HG03432 (cell line): ENCODE results near the gene KLK3.

Source experiments
- ATAC-seq: cut with Tn5 transposase; IDR thresholded peaks from one replicate; pipeline ENCODE4 v1.9.1; 2021; ENCODE audit warnings: mild to moderate bottlenecking, moderate library complexity; ENCODE audit not compliant: unreplicated experiment

KLK3 gene

DNA sequence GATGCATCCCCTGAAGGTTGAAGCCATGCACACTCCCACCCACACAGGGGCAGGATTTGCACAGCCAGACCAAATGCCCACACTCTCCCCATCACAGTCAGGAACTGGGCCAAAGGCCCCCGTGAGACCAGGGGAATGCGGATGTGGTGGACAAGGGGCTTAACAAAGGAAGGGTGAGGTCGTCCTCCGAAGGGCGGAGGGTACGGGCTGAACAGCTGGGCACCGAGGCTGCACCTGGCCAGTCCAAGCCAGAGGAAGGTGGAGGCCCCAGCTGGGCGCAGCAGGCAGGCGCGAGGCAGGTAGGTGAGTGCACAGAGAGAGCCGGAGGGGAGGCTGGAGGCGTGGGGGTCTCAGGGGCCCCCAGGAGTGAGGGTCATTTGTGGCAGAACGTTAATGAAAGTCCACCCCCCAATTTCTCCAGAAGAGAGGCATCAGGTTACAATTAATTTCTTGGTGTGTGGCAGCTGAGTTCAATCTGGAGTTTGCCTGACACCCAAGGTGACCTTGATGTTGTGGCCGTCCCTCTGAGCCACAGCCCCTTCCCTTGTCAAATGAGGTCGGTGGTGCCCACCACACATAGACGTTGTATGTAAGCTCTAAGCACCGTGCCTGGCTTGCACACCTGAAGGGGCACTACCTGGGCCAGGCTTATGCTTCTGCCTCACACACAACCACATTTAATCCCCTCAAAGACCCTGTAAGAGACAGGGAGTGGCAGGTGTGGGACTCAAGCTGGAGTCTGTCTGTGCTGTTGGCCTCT lies 24.3 kb upstream of the KLK3 start:
- ATAC-seq: no peak

DNA sequence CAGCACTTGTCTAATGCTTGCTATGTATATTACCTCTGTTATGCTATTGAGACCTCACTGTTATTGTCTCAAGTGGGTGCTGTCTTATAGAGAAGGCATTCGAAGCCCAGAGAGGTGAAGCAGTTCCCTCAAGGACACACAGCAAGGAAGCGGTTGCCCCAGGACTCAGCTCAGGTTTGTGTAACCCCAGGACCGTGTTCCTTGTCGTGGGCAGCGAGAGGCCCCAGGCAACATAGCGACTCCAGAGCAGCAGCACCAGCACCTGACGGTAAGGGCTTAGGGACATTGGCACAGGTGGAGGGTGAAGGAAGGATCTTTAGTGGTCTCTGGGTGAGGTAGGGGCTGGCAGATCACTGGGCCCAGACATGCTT lies 23.7 kb upstream of the KLK3 start:
- ATAC-seq: no peak

DNA sequence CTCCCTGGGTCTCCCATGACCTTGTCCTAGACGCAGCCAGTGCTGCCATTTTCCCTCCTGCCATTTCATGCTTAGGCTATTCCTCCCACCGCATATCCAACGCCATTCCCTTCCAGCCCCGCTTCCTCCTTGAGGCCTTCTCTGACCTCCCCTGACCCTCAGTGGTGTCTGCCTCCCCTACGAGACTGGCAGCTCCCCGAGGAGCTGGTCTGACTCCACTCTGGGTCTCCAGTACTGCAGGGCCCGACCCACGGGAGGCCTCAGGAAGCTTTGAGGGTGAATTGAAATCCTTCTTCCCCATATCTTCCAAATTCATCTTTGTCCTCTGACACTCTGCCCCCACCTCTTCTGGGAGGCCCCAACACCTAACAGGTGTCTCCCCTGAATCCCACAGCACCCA lies 22.0 kb upstream of the KLK3 start:
- no peak for ATAC-seq

DNA sequence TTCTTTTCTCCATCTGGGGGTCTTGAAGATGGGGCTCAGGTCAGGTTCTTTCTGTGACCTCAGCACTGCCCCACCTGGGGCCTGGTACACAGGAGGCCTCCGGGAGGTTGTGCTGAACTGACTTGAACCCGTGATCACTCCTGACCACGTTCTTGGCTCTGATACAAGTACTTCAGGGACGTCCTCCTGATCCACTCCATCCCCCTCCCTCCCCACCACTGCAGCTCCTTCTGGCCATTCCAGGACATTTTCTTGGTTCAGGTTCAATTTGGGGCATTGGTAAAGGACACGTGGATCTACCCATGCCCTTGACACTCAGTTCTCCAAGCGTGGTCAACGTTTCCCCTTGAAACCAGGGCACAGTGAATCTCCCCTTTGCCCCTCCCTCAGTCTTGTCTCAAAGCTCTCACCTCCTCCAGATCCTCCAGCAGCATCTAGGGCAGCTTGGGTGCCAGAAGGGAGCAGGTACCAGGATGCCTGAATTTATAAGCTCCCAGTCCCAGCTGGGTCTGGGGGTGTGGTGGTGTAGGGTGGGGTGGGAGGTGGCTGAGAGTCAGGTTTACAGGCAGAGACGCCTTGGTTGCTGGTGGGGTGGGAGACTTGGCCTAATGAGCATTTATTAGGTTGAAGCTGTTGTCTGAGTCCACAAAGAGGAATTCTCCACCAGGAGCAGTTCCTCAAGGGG lies 21.5 kb upstream of the KLK3 start, which contains the start of gene KLK15:
KLK15 (minus strand) TSS at position 458 of the 685 bp plus-strand sequence. CDS start 2,082 bp downstream, outside the sequence.
- ATAC-seq: no peak

DNA sequence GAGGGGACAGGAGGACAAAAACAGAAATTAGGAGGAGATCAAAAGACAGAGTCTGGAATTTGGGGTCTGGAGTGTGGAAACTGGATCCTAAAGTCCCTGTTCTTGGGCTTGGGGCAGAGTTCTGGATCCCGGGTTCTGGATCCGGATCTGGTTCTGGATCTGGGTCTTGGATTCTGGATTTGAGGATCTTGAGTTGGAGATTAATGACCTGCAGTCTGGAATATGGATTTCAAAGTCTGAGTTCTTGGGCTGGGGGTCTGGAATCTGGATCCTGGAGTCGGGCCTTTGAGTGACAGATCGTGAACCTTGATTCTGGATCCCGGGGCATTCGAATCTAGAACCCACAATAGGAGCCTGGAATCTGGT lies 20.9 kb upstream of the KLK3 start:
- no peak for ATAC-seq

DNA sequence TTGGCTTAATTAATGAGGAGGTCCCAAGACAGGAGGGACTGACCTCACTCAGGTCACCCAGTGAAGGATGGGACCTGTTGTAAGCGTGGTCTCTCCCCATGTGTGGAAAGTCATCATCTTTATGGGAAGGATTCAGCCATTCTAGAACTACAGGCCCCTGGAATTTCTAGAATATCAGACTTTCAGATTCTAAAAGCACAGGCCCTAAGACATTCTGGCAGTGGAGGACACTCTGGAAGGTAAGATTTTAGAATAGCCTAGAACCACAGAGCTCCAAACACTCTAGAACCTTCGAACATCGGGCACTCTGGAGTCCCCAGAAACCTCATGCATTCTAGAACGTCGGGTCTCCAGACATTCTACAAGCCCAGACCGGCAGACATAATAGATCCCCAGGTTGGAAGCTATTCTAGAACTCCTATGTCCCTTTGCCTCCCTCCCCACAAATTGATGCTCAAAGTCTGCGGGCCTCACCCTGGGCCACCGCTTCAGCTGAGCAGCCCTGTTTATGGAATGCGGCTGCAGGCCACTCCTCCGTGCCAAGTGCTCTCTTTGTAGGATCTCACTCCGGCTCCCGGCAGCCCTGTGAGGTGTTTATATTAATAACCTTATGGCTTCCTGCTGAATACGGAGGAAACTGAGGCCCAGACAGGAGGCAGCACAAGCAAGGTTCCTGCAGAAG lies 19.5 kb upstream of the KLK3 start:
- ATAC-seq: no peak

DNA sequence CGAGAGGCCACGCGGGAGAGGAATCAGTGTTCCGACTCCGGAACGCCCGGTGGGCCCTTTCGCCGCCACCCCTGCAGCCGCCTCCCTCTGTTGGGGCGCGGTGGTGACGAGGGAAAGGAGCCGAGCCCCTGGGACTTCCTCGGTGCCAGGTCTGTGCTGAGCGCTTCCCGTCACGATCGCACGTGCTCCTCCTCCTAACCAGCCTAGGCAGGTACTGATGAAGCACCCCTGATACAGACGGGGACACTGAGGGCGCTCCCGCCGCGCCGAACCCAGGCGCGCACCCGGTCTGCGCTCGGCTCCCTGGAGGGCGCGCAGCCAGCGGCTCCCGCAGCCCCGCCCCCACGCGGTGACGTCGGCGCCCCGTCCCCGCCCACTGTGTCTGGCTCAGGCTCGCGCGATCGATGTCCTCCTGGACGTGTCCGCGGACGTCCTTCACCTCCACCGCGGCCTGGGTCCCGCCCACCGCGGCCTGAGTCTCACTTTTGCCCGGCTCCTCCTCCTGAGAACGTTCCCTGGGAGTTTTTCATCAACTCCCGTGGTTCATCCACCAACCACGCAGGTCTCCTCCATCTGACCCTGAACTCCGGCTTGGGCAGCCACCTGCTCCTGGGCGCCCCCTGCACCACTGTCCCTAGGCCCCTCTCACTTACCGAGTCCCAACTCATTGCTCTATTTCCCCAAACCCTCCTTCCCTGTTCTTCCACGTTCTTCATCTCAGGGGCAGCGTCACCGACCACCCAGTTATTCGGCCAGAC lies 18.8 kb upstream of the KLK3 start:
- peak; percentile 81 for ATAC-seq

DNA sequence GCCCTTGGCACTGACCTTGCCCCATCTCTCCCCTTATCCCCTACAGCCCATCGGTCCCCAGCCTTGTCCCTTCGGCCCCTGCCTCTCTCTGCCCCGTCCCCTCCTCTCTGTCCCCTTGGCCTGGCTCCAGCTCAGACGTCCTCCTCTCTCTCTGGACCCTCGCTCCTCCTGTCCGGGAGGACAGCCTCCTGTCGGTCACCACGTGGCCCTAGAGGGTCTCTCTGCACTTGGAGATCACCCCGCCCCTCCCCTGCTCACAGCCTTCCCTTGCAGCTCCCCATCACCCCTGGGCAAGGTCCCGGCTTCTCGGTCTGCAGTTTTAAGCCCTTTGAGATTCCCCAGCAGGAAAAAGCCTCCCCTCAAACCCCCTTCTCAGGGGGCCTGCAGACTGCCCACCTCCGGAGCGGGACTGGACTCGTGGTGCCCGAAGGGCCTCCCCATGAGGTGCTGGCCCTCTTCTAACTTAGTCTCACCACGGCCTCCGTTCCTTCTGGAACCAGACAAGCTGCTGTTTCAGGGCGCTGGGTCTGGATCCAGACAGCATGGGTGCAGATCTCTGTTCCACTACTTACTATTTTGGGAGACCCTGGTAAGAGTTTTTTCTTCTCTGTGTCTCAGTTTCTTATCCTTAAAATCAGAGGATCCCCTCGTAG lies 18.0 kb upstream of the KLK3 start:
- no peak for ATAC-seq

DNA sequence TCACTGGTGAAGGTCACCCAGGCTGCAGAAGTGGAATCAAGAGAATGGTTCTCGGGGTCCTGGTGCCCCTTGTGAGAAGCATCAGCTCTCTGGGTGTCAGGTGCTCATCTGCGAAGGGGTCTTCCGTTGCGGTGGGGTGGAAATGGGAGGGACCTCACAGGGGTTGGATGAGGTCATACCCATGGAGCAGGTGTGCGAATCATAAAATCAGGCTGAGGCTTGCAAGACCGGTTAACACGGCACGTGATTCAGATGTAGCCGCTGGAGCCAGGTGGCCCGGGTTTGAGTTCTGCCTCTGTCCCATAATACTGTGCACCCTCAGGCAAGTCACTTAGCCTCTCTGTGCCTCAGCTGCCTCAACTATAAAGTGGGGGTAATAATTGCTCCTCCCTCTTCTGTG lies 17.4 kb upstream of the KLK3 start:
- ATAC-seq: no peak

DNA sequence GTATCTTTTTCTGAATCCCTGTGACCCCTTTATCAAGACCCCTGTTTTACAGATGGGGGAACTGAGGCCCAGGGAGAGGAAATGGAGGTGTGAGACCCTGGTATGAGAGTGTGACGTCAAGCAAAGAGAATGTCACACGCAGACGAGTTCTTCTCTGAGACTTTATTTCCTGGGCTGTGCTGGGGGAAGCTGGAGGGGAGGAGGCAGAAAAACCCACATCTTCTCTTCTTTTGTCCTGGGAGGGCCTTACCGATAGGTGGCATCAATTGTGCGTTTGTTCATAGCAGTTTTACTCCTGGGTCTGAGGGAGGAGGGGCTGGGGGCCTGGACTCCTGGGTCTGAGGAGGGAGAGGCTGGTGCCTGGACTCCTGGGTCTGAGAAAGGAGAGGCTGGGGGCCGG lies 16.5 kb upstream of the KLK3 start:
- ATAC-seq: no peak

DNA sequence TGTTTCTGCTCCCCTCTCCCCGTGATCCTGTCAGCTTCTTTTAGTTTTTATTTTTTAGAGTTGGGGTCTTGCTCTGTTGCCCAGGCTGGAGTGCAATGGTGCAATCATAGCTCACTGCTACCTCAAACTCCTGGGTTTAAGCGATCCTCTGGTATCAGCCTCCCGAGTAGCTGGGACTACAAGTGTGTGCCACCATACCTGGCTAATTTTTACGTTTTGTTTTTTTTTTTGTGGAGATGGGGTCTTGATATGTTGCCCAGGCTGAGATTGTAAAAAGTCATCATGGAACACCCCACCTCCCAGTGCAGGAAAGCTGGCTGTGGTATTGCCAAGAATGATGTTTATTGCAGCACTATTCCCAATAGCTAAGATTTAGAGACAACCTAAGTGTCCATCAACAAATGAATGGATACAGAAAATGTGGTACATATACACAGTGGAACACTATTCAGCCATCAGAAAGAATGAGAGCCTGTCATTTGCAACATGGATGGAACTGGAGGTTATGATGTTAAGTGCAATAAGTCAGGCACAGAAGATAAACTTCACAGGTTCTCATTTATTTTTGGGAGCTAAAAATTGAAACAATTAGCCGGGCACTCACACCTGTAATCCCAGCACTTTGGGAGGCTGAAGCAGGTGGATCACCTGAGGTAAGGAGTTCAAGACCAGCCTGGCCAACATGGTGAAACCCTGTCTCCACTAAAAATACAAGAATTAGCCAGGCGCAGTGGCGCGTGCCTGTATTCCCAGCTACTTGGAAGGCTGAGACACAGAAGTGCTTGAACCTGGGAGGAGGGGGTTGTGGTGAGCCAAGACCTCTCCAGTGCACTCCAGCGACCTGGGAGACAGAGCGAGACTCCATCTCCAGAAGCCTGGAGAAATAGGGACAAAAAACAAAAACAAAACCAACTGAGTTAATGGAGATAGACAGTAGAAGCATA lies 14.7 kb upstream of the KLK3 start:
- no peak for ATAC-seq

DNA sequence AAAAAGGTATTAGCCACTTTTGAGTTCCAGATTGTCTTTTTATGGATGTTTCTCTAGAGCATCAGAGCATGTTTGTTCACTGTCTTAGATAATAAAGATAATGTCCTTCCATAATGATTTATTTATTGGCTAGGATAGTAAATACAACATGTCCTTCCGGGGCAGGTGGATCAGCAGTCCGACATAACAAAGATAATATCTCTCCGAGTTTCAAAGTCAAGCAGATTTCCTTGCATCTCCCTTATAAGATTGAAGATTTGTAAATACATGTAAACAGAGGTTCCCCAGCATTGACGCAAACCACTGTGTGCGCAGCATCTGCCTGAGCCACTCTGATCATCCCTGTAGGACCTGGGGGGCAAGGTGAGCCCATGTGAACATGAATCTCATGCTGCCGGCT lies 12.6 kb upstream of the KLK3 start:
- no peak for ATAC-seq

DNA sequence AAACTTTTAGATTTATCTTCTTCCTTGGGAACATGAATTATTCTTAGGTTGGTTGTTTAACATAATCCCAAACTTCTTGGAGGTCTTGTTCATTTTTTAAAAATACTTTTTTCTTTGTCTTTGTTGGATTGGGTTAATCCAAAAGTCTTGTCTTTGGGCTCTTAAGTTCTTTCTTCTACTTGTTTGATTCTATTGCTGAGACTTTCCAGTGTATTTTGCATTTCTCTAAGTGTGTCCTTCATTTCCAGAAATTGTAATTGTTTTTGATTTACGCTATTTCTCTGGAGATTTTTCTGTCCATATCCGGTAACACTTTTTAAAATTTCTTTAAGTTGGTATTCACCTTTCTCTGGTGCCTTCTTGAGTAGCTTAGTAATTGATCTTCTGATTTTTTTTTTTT lies 11.5 kb upstream of the KLK3 start:
- ATAC-seq: no peak

DNA sequence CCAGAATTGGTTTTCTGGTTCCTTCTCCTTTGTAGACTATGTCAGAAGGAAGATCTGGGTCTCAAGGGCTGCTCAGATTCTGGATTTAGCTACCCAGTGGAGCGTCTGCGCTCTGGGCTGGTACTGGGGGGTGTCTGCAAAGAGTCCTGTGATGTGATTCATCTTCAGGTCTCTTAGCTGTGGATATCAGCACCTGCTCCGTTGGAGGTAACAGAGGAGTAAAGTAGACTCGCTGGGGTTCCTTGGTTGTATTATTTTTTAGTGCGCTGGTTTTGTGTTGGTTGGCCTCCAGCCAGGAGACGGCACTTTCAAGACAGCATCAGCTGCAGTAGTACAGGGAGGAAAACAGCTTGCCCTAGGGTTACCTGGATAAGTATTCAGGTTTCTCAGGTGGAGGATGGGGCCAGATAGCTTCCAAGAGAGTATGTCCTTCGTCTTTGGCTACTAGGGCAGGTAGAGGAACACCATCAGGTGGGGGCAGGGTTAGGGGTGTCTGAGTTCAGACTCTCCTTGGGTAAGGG lies 11.0 kb upstream of the KLK3 start:
- ATAC-seq: no peak

DNA sequence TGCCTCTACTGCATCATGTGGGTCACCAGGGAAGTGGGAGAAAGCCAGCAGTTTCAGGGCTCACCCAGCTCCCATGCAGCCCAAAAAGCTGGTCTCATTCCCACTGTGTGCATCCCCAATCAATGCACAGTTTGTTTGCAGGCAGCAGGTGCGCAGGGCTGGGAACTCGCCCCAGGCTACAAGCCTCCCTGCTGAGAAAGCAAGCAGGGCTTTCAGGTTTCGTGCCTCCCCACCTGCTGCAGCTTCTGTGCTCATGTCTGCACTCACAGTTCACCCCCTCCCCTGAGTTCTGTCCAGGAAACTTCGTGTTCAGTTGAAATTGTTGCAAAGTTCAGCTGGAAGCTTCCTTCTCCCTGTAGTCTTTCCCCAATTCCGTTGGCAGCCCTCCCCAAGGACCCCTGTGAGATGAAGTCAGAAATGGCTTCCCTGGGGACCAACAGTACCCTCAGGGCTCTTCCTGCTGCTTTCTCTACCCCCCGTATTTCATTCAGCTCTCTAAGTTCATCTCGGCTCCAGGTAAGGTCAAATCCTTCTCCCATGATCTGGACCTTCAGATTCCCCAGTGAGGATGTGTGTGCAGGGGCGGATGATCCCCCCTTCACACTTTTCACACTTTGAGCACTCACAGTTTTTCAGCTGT lies 10.3 kb upstream of the KLK3 start:
- ATAC-seq: no peak

DNA sequence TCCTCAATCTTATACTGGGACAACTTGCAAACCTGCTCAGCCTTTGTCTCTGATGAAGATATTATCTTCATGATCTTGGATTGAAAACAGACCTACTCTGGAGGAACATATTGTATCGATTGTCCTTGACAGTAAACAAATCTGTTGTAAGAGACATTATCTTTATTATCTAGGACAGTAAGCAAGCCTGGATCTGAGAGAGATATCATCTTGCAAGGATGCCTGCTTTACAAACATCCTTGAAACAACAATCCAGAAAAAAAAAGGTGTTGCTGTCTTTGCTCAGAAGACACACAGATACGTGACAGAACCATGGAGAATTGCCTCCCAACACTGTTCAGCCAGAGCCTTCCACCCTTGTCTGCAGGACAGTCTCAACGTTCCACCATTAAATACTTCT lies 4.0 kb upstream of the KLK3 start:
- ATAC-seq: no peak

DNA sequence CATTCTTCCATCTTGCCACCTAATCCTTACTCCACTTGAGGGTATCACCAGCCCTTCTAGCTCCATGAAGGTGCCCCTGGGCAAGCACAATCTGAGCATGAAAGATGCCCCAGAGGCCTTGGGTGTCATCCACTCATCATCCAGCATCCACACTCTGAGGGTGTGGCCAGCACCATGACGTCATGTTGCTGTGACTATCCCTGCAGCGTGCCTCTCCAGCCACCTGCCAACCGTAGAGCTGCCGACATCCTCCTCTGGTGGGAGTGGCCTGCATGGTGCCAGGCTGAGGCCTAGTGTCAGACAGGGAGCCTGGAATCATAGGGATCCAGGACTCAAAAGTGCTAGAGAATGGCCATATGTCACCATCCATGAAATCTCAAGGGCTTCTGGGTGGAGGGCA lies 3.1 kb upstream of the KLK3 start:
- no peak for ATAC-seq

DNA sequence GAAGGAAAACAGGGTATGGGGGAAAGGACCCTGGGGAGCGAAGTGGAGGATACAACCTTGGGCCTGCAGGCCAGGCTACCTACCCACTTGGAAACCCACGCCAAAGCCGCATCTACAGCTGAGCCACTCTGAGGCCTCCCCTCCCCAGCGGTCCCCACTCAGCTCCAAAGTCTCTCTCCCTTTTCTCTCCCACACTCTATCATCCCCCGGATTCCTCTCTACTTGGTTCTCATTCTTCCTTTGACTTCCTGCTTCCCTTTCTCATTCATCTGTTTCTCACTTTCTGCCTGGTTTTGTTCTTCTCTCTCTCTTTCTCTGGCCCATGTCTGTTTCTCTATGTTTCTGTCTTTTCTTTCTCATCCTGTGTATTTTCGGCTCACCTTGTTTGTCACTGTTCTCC lies 2.7 kb downstream of the KLK3 start:
- no peak for ATAC-seq

DNA sequence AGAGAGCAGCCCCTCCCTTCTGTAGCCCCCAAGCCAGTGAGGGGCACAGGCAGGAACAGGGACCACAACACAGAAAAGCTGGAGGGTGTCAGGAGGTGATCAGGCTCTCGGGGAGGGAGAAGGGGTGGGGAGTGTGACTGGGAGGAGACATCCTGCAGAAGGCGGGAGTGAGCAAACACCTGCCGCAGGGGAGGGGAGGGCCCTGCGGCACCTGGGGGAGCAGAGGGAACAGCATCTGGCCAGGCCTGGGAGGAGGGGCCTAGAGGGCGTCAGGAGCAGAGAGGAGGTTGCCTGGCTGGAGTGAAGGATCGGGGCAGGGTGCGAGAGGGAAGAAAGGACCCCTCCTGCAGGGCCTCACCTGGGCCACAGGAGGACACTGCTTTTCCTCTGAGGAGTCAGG lies 4.2 kb downstream of the KLK3 start:
- no peak for ATAC-seq
